HG02763 (cell line): ENCODE data around the gene DUSP1.

Experiments used
- ATAC-seq: cut with Tn5 transposase; IDR thresholded peaks from one replicate; pipeline ENCODE4 v1.9.1; 2021; ENCODE audit warnings: mild to moderate bottlenecking, moderate library complexity; ENCODE audit not compliant: unreplicated experiment

DUSP1 gene

GRCh38 chr5:172765766-172766286 is 5.2 kb downstream of the DUSP1 start:
- no peak for ATAC-seq

DNA sequence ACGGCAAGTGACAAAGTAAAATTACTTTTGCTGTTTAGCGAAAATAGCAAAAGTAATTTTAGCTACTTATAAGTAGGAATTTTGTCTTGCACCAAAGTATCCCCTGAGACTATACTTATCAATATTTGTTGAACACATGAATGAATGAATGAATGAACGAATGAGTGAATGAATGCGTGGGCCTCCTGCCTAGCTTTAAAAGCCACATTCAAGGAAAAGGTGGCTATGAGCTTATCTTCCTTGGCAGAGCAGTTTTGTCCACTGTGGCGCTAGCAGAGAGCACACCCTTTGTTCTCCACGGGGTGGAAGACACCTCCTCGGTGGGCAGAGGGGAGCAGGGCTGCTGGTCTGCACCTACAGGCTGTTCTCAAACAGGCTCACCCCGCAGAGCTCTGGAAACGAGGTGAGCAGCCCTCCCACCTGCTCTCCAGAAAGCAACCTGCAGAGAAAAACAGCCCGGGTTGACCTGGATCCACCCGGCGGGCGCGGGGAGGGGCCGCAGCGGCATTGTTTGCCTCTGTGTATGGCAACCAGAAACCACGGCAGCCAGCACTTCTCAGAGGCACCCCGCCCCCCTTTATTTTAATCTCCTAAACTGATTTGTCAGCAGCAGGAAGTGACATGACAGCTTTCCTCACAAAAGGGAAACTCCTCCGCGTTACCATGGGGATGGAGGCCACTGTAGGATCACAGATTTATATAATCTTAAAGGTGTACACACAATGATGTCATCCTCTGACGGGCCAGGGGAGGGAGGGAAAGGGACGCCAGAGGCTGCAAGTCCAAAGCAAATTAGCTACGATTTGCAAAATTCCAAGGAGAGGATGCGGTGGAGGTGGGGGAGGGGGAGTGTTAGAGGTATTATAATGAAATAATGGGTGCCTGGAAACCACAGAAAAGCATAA is 5.9 kb downstream of the DUSP1 start:
- peak; percentile 82 for ATAC-seq

DNA sequence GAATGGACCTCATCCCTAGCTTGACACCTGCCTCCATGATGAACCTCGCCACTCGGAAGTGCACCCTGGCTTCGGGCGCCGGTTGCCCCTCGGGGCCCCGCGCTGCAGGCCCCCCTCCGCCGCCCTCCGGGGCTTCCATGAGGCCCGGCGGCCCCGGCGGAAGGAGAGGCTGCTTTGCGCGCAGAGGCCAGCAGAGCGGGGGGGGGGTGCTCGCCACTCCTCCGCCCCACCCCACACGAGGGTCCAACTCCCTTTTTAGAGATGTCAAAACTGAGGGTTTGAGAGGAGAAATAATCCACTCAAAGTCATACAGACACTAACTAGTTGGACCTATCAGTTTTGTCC is 7.9 kb downstream of the DUSP1 start:
- no peak for ATAC-seq

DNA sequence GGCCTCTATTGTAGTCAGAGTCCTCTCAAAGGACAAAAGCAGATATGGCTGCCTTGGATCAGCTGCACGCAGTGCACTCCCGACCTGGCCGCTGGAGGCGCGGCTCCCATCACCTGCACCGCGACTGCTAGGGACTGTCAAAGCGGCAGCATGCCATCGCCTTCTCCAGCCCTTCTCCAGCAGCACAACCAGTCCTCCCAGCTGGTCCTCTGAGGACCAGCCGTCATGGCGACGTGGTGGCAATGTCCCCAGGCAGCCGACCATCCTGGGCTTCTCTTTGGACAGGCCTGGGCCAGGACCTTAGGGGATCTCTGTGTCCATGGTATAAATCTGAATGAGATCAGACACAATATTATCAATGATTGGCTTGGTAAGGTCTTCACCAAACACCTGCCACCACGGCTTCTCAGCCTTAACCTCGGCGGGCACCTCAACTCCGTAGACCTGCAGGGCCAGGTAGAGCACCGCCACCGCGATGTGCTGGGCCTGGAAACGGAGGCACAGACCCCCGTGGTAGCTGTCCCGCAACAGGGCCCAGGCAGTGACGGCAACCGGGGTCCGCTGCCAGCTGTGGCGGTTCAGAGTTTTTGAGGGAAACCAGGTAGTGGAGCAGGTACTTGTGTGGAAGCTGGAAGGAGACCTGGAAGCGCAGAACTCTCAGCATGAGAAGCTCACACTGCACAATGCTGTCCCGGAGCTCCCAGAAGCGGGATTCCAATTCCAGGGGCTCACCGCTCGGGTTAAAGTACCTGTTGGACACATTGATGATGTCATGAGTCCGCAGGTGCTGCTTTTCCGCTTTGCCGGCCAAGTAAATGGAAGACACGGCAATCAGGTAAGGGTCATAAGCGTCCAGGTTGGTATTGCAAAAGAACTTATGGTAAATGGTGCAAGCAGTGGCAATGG is 8.5 kb downstream of the DUSP1 start:
- no peak for ATAC-seq

- ATAC-seq: no peak
These were observed 10.0 kb downstream of the DUSP1 start for GRCh38 chr5:172760959-172761358.

GRCh38 chr5:172760136-172760535 is 10.9 kb downstream of the DUSP1 start:
- ATAC-seq: no peak

- no peak for ATAC-seq
These were observed 12.2 kb downstream of the DUSP1 start for GRCh38 chr5:172758834-172759149.

DNA sequence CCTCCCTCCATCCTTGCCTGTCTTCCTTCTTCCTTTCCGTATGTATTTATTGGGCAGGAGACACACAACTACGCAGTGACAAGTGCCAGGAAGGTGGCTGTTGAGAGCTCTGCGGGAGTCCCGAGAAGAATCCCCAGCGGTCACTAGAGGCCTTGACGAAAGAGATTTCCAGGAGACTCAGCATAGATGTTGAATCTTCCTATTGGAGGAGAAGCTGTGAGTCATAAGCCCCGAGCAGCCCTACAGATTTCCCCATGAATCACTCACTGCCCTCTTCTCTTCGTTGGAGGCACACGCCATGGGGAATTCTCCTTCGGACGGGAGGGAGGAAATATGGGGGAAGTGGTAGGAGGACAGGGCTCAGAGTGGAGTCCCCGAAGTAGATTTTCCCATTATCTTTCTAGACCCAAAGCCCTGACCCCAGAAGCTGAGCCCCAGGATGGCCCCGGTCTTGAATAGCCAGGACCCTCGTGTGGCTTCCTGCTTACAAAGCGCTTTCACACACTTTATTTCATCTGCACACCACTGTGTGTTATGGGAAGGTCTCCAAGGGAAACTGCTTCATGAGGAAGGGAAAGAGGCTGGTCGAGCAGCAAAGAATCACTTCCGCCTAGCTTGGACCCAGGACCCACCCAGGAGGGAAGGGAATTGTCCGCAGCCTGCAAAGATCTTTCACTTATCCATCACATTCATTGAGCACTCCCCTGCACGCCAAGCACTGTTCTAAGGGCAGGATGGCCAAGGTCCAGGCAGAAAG is 12.7 kb downstream of the DUSP1 start:
- no peak for ATAC-seq

DNA sequence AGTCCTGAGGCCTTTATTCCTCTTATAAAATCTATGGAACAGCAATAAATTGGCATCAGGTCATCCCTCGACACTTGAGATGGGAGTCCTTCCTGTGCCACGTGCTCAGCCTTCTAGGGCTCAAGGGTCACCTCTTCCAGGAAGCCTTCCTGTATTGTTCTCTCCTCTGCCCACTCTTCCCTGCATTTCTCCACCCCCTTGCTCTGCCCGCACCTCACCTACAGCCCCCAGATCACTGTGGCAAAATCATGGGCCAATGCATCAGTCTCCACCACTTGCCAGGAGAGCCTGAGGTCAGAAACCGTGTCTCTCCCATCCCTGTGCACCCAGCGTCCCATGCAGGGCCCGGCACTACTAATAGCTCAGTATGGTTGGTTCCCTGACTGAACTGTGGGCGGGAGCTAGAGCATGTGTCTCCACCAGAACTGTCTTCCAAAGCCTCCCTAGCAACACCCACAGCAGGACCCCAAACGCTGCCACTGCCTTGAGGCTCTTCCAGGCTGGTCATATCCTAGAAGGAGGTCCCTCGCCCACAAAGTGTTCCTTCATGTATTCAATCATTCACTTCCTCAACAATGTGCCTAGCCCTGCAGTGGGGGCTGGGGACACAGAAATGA is 13.5 kb downstream of the DUSP1 start:
- no peak for ATAC-seq

DNA sequence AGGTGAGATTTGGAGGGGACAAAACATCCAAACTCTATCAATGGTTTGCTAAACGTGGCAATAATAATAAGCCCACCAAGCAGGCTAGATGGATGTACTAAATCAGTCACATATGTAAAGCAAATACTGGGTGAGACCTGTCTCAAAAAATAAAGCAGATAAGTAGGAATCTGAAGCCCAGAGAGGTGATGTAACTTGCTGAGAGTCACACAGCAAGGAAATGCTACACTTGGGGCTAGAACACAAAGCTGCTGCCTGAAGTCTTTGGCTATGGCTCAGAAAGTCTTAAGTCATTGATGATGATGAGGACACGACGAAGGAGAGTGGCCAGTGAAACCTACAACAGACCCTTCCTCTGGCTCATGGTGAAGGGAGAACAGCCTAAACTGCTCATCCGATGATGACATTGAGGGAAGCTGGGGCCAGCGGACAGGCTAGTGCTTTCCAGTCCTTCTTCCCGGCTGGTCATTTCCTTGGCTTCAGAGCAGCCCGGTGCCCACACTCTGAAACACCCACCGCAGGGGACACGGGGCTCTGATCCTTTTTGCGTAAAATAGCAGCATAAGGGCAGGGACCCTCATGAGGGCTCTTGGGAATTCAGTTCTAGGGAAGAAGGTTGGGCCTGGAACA is 14.1 kb downstream of the DUSP1 start:
- ATAC-seq: no peak

- ATAC-seq: no peak
These were observed 16.2 kb downstream of the DUSP1 start for GRCh38 chr5:172754596-172755356.

- ATAC-seq: no peak
These were observed 17.9 kb downstream of the DUSP1 start for GRCh38 chr5:172753101-172753500.

DNA sequence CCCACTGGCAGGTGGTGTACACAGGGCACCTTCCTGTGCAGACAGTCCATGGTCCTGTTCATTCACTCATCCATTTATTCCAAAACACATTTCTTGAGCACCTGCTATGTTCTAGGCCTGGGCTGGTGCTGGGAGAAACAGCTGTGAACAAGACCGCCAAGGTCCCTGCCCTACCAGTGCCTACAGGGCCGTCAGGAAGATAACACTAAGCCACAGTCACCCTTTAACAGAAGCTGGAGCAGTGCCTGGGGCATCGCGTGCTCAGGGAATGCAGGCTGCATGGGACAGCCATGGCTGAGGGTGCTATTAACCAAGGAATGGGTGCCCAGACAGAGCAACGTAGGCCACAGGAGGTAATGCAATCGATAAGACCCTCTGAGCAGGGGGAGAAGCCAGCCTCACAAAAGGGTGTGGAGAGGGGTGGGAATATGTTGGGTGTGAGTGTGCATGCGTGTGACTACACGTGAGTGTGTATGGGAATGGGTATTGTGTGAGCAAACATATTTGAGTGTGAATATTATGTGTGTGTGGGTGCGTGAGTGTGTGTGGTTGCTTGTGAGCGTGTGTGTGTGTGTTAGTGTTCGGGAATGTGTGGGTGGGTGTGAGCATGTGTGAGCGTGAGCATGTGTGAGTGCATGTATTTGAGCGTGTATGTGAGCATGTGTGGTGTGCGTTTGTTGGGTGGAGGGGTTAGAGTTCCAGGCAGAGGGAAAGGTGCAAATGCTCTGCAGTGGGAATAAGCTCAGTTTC is 19.1 kb downstream of the DUSP1 start:
- no peak for ATAC-seq

DNA sequence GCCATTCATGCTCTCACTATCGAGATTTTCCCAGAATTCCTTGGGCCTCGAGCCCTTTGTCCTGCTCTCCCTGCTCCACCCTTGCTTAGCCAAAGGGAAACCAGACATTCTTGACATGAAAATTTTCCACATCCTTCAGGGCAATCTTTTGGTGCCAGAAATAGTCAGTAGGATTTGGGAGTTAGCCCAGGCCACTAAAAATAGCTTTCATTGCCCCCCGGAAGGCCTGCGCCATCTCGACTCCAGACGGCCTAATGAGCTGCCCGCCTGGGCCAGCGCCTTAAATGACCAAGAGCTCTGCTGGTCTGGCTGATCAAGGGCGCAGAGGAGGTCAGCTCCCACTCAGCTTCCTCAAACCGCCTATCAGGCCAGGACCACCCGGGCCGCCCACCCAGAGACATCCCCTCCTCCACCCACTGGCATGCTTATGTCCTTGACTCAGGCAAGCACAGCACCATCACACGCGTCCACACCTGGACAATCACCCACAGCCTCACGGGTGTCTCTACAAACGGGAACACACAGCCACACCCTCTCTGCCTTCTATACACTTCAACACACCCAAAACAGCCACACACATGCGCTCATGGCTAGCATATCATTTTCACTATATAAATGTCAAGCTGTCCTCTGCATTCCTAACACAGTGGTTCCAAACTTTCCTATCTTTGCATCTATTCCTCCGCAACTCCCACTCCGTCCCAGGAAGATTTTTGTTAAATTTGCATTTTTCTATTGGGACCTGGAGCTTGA is 20.9 kb downstream of the DUSP1 start:
- no peak for ATAC-seq

DNA sequence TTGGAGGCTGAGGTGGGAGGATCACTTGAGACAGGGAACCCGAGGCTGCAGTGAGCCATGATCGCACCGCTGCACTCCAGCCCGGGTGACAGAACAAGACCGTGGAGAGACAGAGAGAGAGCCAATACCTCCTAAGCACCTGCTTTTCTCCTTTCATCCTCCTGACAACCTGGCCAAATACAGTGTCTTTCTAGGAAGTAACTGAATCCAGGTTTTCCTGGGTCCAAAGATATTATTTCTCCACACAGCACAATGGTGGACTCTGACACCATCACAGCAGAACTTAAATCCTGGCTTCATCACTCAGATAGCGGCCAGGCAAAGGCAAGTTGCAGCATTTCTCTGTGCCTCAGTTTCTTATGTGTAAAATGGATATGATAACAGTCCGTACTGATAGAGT is 21.9 kb downstream of the DUSP1 start:
- ATAC-seq: no peak

GRCh38 chr5:172748341-172748843 is 22.6 kb downstream of the DUSP1 start:
- ATAC-seq: no peak

GRCh38 chr5:172747471-172747870 is 23.5 kb downstream of the DUSP1 start:
- no peak for ATAC-seq

- ATAC-seq: no peak
These were observed 24.3 kb downstream of the DUSP1 start for GRCh38 chr5:172746725-172747124.
